Peyer's patch (tissue), 4 donors: ENCODE measurements around the gene FILIP1L.

Source experiments
- CTCF ChIP-seq, 6 experiments: fragments of 450-650 bp in 4 of 6; fragments of 200-600 bp in 2 of 6; sonication (generic) in 1 of 6; IDR thresholded peaks; one replicate each; pipeline ENCODE4 v1.5.1; 2017 to 2019; ENCODE audit warnings: antibody characterized with exemption in 6 of 6, mild to moderate bottlenecking in 3 of 6, moderate library complexity in 1 of 6
- POLR2A ChIP-seq, 2 donors: fragments of 450-650 bp; IDR thresholded peaks; one replicate each; pipeline ENCODE4 v1.5.1; 2017; ENCODE audit warnings: antibody characterized with exemption in 2 of 2, mild to moderate bottlenecking in 2 of 2, moderate library complexity in 2 of 2

- no peak for TF ChIP-seq POLR2A (IDR thresholded peaks at IDR 0.05)
- TF ChIP-seq CTCF (IDR thresholded peaks at IDR 0.05): no peak
These were observed 157.0 kb downstream of the FILIP1L start for GRCh38 chr3:99957151-99957796.
